HepG2 (cell line): Measurements from ENCODE around the gene PTGDS. TPM values are rescaled to one million over a fixed set of nuclear protein-coding genes. Genes with fewer than 3 reads are reported as not detected.

Experiments used
- ETS1 ChIP-seq: sonication (generic); formaldehyde crosslinking; IDR thresholded peaks from 2 replicates; pipeline ENCODE4 v1.4.0; 2020; ENCODE audit warnings: missing genetic modification reagents
- IKZF5 ChIP-seq: IDR thresholded peaks from 2 replicates; pipeline ENCODE4 v1.6.1; 2018; ENCODE audit warnings: missing genetic modification reagents, mild to moderate bottlenecking, missing compliant biosample characterization
- MATR3 ChIP-seq: sonication (generic); formaldehyde crosslinking; IDR thresholded peaks from 2 replicates; pipeline ENCODE4 v1.4.0; 2020; ENCODE audit warnings: missing genetic modification reagents
- POGK ChIP-seq: sonication (generic); formaldehyde crosslinking; conservative IDR thresholded peaks from 2 replicates; pipeline ENCODE4 v1.8.0; 2022; ENCODE audit warnings: mild to moderate bottlenecking, moderate library complexity, missing genetic modification reagents
- PRDM4 ChIP-seq: sonication (generic); formaldehyde crosslinking; IDR thresholded peaks from 2 replicates; pipeline ENCODE4 v1.9.0; 2021; ENCODE audit warnings: missing genetic modification reagents, borderline replicate concordance
- RNF2 ChIP-seq: fragments of 450-650 bp; conservative IDR thresholded peaks from 2 replicates; pipeline ENCODE4 v1.6.1; 2016; ENCODE audit warnings: low read depth
- SMAD1 ChIP-seq: sonication (generic); formaldehyde crosslinking; IDR thresholded peaks from 2 replicates; pipeline ENCODE4 v1.4.0; 2020; ENCODE audit warnings: missing genetic modification reagents, low read depth, mild to moderate bottlenecking, borderline replicate concordance
- SMAD9 ChIP-seq: sonication (generic); formaldehyde crosslinking; IDR thresholded peaks from 2 replicates; pipeline ENCODE4 v1.5.1; 2020; ENCODE audit warnings: mild to moderate bottlenecking, missing genetic modification reagents
- ZBTB43 ChIP-seq: sonication (generic); formaldehyde crosslinking; conservative IDR thresholded peaks from 2 replicates; pipeline ENCODE4 v1.4.0; 2020; ENCODE audit warnings: missing genetic modification reagents
- ZFAT ChIP-seq: sonication (generic); formaldehyde crosslinking; conservative IDR thresholded peaks from 2 replicates; pipeline ENCODE4 v1.8.1; 2023; ENCODE audit warnings: missing genetic modification reagents, inconsistent platforms
- ZNF331 ChIP-seq: sonication (generic); formaldehyde crosslinking; IDR thresholded peaks from 2 replicates; pipeline ENCODE4 v1.4.0; 2020; ENCODE audit warnings: missing genetic modification reagents
- ZNF34 ChIP-seq: sonication (generic); formaldehyde crosslinking; IDR thresholded peaks from 2 replicates; pipeline ENCODE4 v1.4.0; 2020; ENCODE audit warnings: mild to moderate bottlenecking, missing genetic modification reagents, borderline replicate concordance
- ZNF354B ChIP-seq: sonication (generic); formaldehyde crosslinking; IDR thresholded peaks from 2 replicates; pipeline ENCODE4 v1.8.0; 2022; ENCODE audit warnings: mild to moderate bottlenecking, missing genetic modification reagents
- ZNF383 ChIP-seq: sonication (generic); formaldehyde crosslinking; IDR thresholded peaks from 2 replicates; pipeline ENCODE4 v1.4.0; 2020; ENCODE audit warnings: missing genetic modification reagents, mild to moderate bottlenecking, borderline replicate concordance
- ZNF615 ChIP-seq: sonication (generic); formaldehyde crosslinking; IDR thresholded peaks from 2 replicates; pipeline ENCODE4 v1.5.0; 2020; ENCODE audit warnings: mild to moderate bottlenecking, missing genetic modification reagents, borderline replicate concordance
- ZNF878 ChIP-seq: sonication (generic); formaldehyde crosslinking; IDR thresholded peaks from 2 replicates; pipeline ENCODE4 v1.8.1; 2023; ENCODE audit warnings: mild to moderate bottlenecking, missing genetic modification reagents, moderate library complexity
- ZNF883 ChIP-seq: sonication (generic); formaldehyde crosslinking; IDR thresholded peaks from 2 replicates; pipeline ENCODE4 v1.5.1; 2020; ENCODE audit warnings: mild to moderate bottlenecking, missing genetic modification reagents; ENCODE audit errors: not compliant biosample characterization
- polyA plus RNA-seq, 8 experiments: library from polyadenylated mRNA; depleted of rRNA in 3 of 8; stranded (reverse) in 7 of 8; unstranded in 1 of 8; fragments of >200 nt; fragmentation: Illumina TruSeq in 4 of 8; extraction: Trizol in 4 of 8; gene quantifications; 2 replicates each; pipeline versions ENCODE4 v1.2.1 to v1.2.3, GENCODE V29; 2011 to 2016; ENCODE audit warnings: low read depth in 4 of 8, missing spikeins in 1 of 8, mixed read lengths in 1 of 8; ENCODE audit not compliant: insufficient read depth in 1 of 8
- total RNA-seq, 5 experiments: library from RNA; depleted of rRNA; stranded (reverse); fragments of >200 nt; fragmentation: Illumina TruSeq; extraction: Trizol; gene quantifications; 2 replicates each; pipeline ENCODE4 v1.2.3, GENCODE V29; 2016; ENCODE audit warnings: low read depth in 1 of 5

The PTGDS gene
- total and polyA plus RNA-seq, 2 of the 13 experiments (the other 11 are each of a cell fraction or from before 2014, with no cell fraction given), result 0.33 to 0.50 TPM

GRCh38 chr9:136991993-136992818 lies 14.9 kb downstream of the PTGDS start, which contains the start of gene PAXX (continued):
- 0 out of 2 replicates have a peak, but pooled peaks have one; percentile 42 for TF ChIP-seq ZBTB43 (CRISPR knock-in tag)
- TF ChIP-seq SMAD1 (CRISPR knock-in tag), result no peak
- no peak for TF ChIP-seq ZFAT (CRISPR knock-in tag)
- TF ChIP-seq POGK (CRISPR knock-in tag), result no peak
- TF ChIP-seq ZNF878 (CRISPR knock-in tag), result no peak
- peak; percentile 92 for TF ChIP-seq RNF2
- no peak for TF ChIP-seq ZNF331 (CRISPR knock-in tag)
- TF ChIP-seq PRDM4 (CRISPR knock-in tag), result no peak
- no peak for TF ChIP-seq ZNF34 (CRISPR knock-in tag)
- TF ChIP-seq IKZF5 (CRISPR knock-in tag), result no peak
- TF ChIP-seq ZNF615 (CRISPR knock-in tag), result no peak
- peak; percentile 29 for TF ChIP-seq ZNF883
- no peak for TF ChIP-seq ETS1 (CRISPR knock-in tag)
- TF ChIP-seq ZNF383 (CRISPR knock-in tag), result no peak
- no peak for TF ChIP-seq MATR3 (CRISPR knock-in tag)
- no peak for TF ChIP-seq ZNF354B (CRISPR knock-in tag)
- no peak for TF ChIP-seq SMAD9 (CRISPR knock-in tag)
